Pancreas (tissue), 10 donors: ENCODE measurements around the gene SLC6A8. TPM values are rescaled to one million over a fixed set of nuclear protein-coding genes. Genes with fewer than 3 reads are reported as not detected.
"Not testable (repeated sequence)": the region's sequence is repeated elsewhere in the genome, so short reads cannot be mapped to it uniquely, and the experiment has no call there.

Experiments used
- ATAC-seq, 4 donors: fragments of 200-7000 bp; cut with Tn5 transposase; one replicate each; pipeline versions ENCODE4 v1.8.0 to v1.9.1; 2020; ENCODE audit warnings: mild to moderate bottlenecking in 4 of 4, moderate library complexity in 4 of 4
- DNase-seq, 6 donors: peaks; one replicate each; pipeline ENCODE4 v3.0.0-alpha.2; 2020
- FAIRE-seq: peaks from 2 replicates; lab custom pipeline; 2012; peaks lifted over from hg19 to GRCh38; lab: Jason Lieb, UNC
- H3K27ac ChIP-seq, 4 donors: fragments of 200-600 bp; sonication (generic); 1 replicate in 3 of 4; 2 replicates in 1 of 4; pipeline versions ENCODE4 v1.5.0 to v1.8.0; 2020
- H3K27me3 ChIP-seq, 4 donors: fragments of 200-600 bp; one replicate each; pipeline ENCODE4 v1.8.0; 2021
- H3K36me3 ChIP-seq, 3 donors: fragments of 200-600 bp; sonication (generic) in 1 of 3; one replicate each; pipeline versions ENCODE4 v1.5.0 to v1.8.0; 2020 to 2021
- H3K4me1 ChIP-seq, 3 donors: fragments of 200-600 bp; one replicate each; pipeline ENCODE4 v1.8.0; 2021
- H3K4me3 ChIP-seq, 4 donors: fragments of 200-600 bp; sonication (generic) in 2 of 4; one replicate each; pipeline versions ENCODE4 v1.5.0 to v1.8.0; 2020 to 2021
- H3K9me3 ChIP-seq, 4 donors: fragments of 200-600 bp; one replicate each; pipeline ENCODE4 v1.8.0; 2021
- WGBS, 2 donors: extraction: QIAGEN DNeasy Blood & Tissue Kit; methylation state at CpG; one replicate each; pipeline ENCODE4 v1.1.7; 2013; 5-methylcytosine and 5-hydroxymethylcytosine counted together
- intact Hi-C, 3 donors: fragments of 100-400 bp; cut with DNase I; formaldehyde crosslinking; loops; one replicate each; pipeline versions ENCODE4 v1.11.1 to v1.14.2; 2022
- polyA plus RNA-seq, 2 donors: library from polyadenylated mRNA; stranded (reverse); fragments of 200-250 nt; gene quantifications; one replicate each; pipeline ENCODE4 v1.2.3, GENCODE V29; 2013
- total RNA-seq, 6 donors: library from RNA; stranded (reverse); fragmentation: NEBNext Ultra II Directional in 4 of 6; extraction: Animal tissue kit (Norgen Biotek cat#: 25700) in 4 of 6; gene quantifications; one replicate each; pipeline versions ENCODE4 v1.2.1 to v1.2.4, GENCODE V29; 2021 to 2023
- TF ChIP-seq, protein P1 (sequence below), 4 donors: fragments of 200-600 bp; sonication (generic) in 3 of 4; IDR thresholded peaks; one replicate each; pipeline versions ENCODE4 v1.5.0 to v1.8.0; 2021; ENCODE audit warnings: antibody characterized with exemption in 4 of 4
- donor health status: healthy with polysubstance abuse.
- donor health status: DM: no; HTN: no; CAD: no; lungs with moderate emphysema.
- donor health status: DM: no; HTN: no; CAD: no.
- donor health status: control.
- donor health status: control.
- donor health status: Bipolar disorder and iron deficiency.
- donor health status: DM: yes; HTN: yes; CAD: no.
- donor health status: DM: no; HTN: no; CAD: no.
- donor health status: DM: no; HTN: no; CAD: no.
- donor health status: DM: yes; HTN: yes; CAD: no.

SLC6A8 gene
- total and polyA plus RNA-seq, 8 donors: 8.4 to 15.8 (median 12.1) TPM

DNA sequence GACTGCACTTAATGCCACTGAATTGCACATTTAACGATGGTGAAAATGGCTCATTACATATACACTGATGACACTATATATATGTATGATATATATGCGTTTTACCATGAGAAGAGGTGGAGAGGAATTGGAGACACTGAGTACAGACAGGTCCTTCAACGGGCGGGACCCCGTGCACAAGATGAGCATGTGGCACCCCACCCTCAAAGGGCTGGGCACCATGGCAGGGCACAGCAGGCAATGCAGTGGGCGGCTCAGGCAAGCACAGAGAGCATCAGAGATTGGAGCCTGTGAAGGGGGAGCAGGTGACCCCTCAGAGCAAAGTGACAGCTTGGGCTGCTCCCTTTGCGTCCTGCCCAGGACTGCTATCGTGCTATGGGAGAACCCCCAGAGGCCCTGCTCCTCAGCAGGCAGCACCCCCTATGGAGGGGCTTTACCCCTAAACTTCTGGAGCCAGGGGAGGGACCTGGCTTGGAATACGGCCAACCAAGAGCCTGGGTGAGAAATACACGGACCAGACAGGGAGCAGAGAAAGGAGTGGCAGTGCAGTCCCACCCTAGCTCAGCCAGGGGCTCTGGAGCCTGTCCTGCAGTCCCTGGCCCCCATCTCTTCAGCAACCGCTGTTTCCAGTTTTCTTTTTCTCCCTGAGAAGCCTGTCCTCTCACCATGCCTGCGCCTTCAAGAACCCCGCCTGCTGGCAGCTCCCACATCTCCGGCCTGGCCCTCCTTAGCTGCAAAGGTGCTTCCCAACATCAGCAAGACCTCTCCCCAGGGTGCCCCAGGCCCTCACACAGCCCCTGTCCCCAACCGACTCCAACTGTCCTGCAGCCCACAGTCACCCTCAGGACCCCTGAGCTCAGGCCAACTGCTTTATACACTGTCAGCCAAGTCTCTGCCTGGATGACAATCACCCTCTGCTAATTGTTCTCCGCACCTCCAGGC is 10.5 kb downstream of the SLC6A8 start:
- FAIRE-seq (no peak), DNase-seq (no peak), ATAC-seq (no peak)
- Histone ChIP-seq H3K36me3 (no peaks in the 10 kb centered on the region), H3K9me3 (no peaks in the 10 kb centered on the region), H3K4me1 (no peaks in the 10 kb centered on the region), H3K27me3 (no peaks in the 10 kb centered on the region), H3K4me3 (no peak overlapping the region), H3K27ac (no peak overlapping the region)
- TF ChIP-seq, protein P1, sequence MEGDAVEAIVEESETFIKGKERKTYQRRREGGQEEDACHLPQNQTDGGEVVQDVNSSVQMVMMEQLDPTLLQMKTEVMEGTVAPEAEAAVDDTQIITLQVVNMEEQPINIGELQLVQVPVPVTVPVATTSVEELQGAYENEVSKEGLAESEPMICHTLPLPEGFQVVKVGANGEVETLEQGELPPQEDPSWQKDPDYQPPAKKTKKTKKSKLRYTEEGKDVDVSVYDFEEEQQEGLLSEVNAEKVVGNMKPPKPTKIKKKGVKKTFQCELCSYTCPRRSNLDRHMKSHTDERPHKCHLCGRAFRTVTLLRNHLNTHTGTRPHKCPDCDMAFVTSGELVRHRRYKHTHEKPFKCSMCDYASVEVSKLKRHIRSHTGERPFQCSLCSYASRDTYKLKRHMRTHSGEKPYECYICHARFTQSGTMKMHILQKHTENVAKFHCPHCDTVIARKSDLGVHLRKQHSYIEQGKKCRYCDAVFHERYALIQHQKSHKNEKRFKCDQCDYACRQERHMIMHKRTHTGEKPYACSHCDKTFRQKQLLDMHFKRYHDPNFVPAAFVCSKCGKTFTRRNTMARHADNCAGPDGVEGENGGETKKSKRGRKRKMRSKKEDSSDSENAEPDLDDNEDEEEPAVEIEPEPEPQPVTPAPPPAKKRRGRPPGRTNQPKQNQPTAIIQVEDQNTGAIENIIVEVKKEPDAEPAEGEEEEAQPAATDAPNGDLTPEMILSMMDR (IDR thresholded peaks at IDR 0.05): no peak
- WGBS, 2 donors: 78 to 89% methylated on average over 14 to 15 of the region's 16 CpGs
- intact Hi-C loops: no loop called here

DNA sequence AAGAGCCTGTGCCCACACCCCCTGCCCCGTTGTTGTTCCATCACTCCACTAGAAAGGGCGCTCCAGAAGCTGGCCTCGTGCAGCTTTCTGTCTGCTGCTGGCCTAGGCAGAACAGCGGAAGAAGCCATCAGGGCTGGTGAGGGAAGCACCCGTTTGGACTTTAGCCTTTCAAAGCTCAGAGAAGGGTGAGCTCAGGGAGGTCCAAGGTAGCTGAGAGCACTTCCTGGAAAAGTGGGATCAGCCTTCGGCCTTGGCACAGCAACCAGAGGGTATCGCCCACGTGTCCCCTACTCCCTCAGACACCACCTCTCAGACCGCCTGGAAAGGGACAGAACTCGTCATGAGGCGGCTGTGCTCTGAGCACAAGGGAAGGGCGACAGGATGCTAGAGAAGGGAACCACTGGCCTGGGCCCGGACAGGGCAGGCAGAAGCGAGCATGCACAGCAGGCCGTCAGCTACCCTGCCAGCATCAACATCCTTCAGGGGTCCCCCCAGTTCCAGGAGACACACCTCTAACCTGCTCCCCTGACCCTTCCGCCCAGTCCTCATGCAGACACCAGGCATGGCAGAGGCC is 11.6 kb downstream of the SLC6A8 start:
- WGBS, 2 donors: 80 to 87% methylated on average over 14 to 16 of the region's 16 CpGs
- intact Hi-C loops, FAIRE-seq, H3K36me3 ChIP-seq, H3K27me3 ChIP-seq, H3K27ac ChIP-seq, H3K9me3 ChIP-seq, DNase-seq, H3K4me1 ChIP-seq, H3K4me3 ChIP-seq: not testable (repeated sequence)
- peak in 2 of 4 donors; percentile 11 to 13 for ATAC-seq

DNA sequence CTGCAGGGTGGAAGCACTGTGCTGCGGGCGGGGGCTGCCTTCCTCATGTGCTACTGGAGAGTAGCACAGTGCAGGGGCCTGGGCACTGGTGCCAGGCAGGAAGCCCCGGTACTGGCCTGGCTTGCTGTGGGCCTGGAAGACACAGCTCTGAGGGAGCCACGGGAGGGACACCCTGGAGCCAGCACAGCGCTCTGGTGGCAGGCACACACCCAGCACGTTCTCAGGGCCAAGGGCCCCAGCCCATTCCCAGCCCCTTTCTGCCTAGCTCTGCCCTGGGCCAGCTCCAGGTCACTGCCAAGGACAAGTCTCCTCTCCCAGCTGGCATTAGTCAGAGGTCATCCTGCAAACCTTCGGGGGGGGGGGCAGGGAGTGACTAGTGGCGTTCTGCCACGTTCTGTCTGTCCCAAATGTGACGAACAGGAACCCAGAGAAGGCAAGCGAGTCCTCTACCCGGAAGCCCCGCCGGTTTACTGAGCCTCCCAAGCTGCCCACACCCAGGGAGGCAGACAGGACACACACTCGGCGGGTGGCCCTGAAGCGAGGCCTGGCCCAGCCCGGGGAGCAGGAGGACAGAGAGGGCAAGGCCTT is 12.2 kb downstream of the SLC6A8 start:
- H3K9me3 ChIP-seq: not testable (repeated sequence)

GRCh38 chrX:153700376-153700945 is 12.7 kb downstream of the SLC6A8 start:
- ATAC-seq: no peak
- H3K27me3 ChIP-seq: no peaks in the 10 kb centered on the region
- H3K9me3 ChIP-seq: no peaks in the 10 kb centered on the region
- WGBS, 2 donors: 78 to 79% methylated on average over 13 to 15 of the region's 15 CpGs
- no peaks in the 10 kb centered on the region for H3K4me1 ChIP-seq
- no peak for DNase-seq
- peaks cover 0 to 4% (median 0%) of the 10 kb centered on the region in 3 donors for H3K36me3 ChIP-seq
- TF ChIP-seq, protein P1 (IDR thresholded peaks at IDR 0.05): no peak
- intact Hi-C loops: no loop called here
- no peak overlapping the region for H3K27ac ChIP-seq
- no peak for FAIRE-seq
- no peak overlapping the region for H3K4me3 ChIP-seq

More for the DNA sequence above, 12.2 kb downstream of the SLC6A8 start:
- H3K4me1 ChIP-seq, intact Hi-C loops, H3K36me3 ChIP-seq, FAIRE-seq, H3K27ac ChIP-seq, H3K27me3 ChIP-seq, H3K4me3 ChIP-seq: not testable (repeated sequence)
- ATAC-seq (peak in 3 of 4 donors; percentile 24 to 46 (median 29)), DNase-seq (peak in 3 of 6 donors; percentile 15 to 74 (median 58))
- WGBS, 2 donors: 48 to 60% methylated on average over 11 to 18 of the region's 18 CpGs

- Histone ChIP-seq H3K27me3 (no peaks in the 10 kb centered on the region), H3K9me3 (no peaks in the 10 kb centered on the region), H3K27ac (no peak overlapping the region), H3K36me3 (peaks cover 0 to 4% (median 0%) of the 10 kb centered on the region in 3 donors), H3K4me1 (no peaks in the 10 kb centered on the region), H3K4me3 (no peak overlapping the region)
- WGBS, 2 donors: 79 to 86% methylated on average over 4 to 5 of the region's 6 CpGs
- TF ChIP-seq, protein P1 (IDR thresholded peaks at IDR 0.05): no peak
- intact Hi-C loops: no loop called here
- FAIRE-seq (no peak), ATAC-seq (no peak), DNase-seq (peak in 1 of 6 donors; percentile 63)
These were observed 13.2 kb downstream of the SLC6A8 start for GRCh38 chrX:153700967-153701366.
